GM18511 (cell line): Measurements from ENCODE around the gene KRTAP19-8.

Experiments used
- ATAC-seq: cut with Tn5 transposase; IDR thresholded peaks from one replicate; pipeline ENCODE4 v1.9.1; 2021; ENCODE audit warnings: mild to moderate bottlenecking, moderate library complexity; ENCODE audit not compliant: unreplicated experiment

KRTAP19-8 gene

DNA sequence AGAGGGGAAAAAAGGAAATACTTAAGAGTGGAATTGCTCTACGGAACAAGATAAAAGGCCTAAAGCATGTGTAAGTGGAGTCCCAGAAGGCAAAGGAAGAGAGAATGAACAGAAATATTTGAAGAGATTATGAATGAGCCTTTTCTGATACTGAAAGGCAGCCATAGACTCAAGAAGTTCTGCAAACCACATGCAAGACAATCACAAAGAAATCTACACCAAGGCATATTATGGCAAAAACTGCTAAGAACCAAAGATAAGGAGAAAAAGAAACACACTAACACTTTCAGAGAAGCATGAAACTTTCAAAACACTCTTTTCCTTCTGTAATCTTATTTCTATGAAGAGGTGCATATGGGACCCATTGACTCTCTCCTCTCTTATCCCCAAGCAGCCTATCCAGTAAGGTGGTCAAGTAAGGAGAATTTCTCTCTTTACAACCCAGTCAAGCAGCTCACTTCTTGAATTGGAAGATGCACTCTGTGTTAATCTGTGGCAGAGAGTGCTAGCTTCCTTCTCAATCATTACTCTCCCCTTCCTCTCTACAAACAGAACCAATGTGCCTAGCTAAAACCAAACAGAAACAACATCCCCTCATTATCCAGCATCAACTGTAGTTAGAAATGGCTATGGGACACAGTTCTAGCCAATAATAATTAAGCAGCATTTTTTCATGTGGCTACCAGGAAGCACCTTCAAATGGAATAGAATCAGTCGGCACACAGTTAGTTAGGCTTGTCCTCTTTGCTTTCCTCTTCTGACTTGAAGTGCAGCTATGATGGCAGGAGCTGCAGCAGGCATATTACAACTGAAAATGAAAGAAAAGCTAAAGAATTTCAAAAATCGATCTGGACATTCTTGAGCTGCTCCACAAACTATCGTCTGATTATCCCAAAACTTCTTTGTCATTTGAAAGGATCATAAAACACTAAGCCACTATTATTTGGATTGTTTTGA lies 25.9 kb downstream of the KRTAP19-8 start:
- ATAC-seq: no peak

DNA sequence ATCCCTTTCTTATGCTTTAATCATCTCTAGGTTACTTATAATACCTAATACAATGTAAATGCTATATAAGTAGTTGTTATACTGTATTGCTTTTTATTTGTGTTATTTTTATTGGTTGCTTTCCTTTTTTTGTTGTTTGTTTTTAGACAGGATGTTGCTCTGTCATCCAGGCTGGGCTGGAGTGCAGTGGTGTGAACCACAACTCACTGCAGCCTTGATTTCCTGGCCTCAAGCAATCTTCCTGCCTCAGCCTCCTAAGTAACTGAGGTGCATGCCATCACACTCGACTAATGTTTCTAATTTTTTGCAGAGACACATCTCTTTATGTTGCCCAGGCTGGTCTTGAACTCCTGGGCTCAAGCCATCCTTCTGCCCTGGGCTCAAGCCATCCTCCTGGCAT lies 26.9 kb downstream of the KRTAP19-8 start:
- ATAC-seq: no peak

GRCh38 chr21:31008355-31008754 lies 29.9 kb downstream of the KRTAP19-8 start:
- ATAC-seq: no peak

- ATAC-seq: no peak
Observed at GRCh38 chr21:31005019-31005418, 33.3 kb downstream of the KRTAP19-8 start.

DNA sequence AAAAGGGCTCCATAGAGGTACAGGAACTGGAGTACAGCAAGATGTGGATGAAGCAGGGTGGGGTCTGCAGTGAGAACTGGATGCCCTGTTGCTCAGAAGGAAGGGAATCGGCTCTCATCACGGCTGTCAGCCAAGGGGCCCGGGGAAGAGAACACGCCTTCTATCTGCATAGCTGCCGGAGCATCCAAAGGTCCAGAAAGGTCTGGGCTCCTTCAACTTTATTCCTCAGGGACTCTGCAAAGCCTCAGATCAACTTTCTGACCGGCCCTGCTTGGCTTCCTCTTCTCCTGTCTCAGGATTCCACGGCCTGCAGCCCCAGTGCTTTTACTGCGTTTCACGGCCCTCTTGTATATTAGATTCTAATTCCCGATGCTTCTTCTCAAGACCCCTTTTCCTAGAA lies 34.8 kb downstream of the KRTAP19-8 start:
- ATAC-seq: no peak

DNA sequence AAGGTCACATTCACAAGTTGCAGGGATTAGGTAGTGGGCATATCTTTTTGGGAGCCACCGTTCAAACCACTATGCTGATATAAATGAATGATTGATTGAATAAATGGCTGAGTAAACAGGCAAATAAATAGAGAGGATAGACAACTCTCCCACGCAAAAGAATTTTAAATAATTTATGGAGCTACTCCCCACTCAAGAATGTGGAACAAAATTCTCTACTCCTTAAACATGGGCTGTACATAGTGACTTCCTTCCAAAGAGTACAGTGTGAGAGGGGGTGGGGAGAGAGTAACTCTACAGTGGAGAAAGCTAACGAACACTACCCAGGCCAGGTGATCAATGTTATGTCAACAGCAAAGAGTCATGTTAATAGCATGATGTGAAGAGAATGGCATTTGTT lies 40.7 kb downstream of the KRTAP19-8 start:
- ATAC-seq: no peak

DNA sequence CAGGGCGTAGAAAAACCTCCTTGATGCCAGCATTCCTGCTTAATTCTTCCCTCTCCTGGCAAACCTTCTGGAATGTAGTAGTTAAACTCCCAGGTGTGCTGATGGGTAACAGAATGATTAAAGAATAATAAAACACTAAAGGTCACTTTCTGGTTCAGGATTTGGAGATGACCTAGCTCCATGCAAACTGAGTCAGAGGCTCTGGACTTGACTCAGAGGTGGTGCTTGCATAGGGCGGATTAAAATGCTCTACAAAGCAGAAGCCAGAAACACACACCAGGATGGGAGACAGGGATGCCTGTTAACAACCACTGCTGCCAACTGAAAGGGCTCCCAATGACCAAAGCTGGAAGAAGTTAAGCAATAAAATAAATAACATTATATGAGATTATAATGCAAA lies 41.5 kb downstream of the KRTAP19-8 start:
- no peak for ATAC-seq

- ATAC-seq: no peak
Observed at GRCh38 chr21:30994932-30995331, 43.3 kb downstream of the KRTAP19-8 start.

DNA sequence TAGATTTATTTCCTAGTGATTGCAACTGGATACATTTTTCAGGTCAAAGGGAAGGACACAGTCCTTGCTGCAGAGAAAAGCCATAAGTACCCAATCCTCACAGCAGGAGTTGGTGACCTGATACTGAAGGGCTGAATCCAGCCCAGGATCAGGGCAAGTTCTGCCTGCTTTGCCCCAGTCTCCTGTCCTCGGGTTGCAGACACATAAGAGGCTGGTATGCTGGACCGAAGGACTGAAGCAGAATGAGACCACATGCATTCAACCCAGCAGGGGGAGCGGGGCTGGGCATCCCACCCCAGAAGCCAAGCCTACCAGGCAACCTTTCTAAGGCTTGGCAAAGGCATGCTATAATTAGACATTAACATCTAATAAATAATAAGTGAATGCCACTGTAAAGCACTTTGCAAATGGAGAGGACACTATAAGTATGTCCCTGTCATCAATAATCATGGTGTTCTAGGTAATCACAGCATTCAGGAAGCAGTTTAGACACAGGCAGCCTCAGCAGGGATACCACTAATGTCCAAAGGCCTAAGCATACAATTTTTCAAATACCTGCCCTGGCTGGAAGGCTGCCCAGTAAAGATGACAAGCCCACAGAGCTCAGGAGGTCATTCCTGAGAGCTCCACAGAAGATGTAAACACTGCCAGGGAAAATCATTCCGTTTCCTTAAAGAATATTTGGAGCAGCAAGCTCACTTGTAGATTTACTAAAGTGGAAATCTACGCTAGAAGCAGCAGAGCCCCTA lies 47.6 kb downstream of the KRTAP19-8 start:
- ATAC-seq: no peak

DNA sequence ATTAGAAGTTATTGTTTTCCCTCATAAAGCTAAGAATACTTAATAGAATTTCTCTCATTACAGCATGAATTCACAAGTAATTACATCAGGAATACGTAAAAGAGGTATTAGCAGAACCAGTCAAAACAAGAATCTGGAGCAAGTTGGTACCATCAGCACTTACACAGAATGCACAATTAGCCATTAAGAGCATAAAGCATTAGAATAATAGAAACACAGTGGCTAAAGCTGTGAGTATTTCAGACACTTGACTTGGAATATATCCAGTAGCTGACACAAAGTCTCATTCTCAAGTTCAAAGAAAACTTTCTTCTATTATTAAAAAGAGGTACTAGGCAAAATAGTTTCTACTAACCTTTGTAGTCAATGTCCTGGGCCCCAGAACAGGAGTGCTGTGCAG lies 49.6 kb downstream of the KRTAP19-8 start:
- ATAC-seq: no peak
